ENCODE data around the gene DAAM1.

Gene DAAM1

DNA sequence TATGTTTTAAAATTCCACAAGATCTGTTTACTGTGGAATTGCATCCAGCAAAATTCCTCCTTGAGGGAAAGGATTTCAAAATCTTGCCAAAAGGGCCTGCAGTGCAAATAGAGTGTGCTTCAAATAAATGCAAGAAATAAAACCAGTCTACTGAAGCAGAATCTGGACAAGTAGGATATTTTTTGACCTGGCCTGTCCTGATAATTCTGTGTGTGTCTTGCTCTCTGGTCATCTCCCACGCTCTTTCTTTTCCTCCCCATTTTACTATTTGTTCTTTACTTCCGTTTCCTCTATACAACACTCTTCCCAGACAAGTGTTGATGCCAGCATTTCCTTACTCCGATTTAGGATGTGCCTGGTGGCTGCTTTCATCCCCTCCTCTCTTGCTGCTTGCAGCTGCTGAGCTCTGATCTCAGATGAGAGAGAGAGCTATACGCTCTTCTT lies 160.8 kb downstream of the DAAM1 start:
- no peaks in the 10 kb centered on the region for H3K4me1 ChIP-seq (ENCODE audit: insufficient read depth, low read length)
- H3K4me2 ChIP-seq (ENCODE audit: insufficient read depth, low read length): no peak overlapping the region
- no peaks in the 10 kb centered on the region for H4K20me1 ChIP-seq (ENCODE audit: insufficient read depth, low read length)

DNA sequence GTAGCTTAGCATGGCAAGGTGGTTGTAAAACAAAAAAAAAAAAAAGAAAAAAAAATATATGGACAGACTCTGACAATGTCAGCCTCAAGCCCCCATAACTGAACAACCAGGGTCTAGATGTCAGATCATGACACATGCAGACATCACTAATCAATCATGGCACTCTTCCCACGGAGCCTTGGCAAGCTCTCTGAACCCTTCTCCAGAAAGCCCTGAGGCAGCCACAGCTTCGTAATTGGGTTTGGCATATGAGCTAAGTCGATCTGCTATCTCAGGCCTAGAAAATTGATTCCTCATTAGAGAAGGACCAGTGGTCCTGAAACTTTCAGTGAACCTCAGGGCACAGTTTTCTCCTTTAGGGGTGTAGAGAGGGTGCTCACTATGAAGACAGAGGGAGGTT lies 164.5 kb downstream of the DAAM1 start:
- Histone ChIP-seq H3K4me3 (ENCODE audit: low read depth in 1 of 2, low read length in 2 of 2) (no peak overlapping the region), H2AFZ (ENCODE audit: low read depth, low read length) (no peak overlapping the region), H3K27me3 (ENCODE audit: insufficient read depth, low read length, poor library complexity) (no peaks in the 10 kb centered on the region), H3K9me3 (ENCODE audit: insufficient read depth, low read length, severe bottlenecking) (no peaks in the 10 kb centered on the region), H4K20me1 (ENCODE audit: insufficient read depth, low read length) (no peaks in the 10 kb centered on the region), H3K36me3 (ENCODE audit: insufficient read depth, low read length) (peaks cover 10% of the 10 kb centered on the region; the same call in 1 of the 2 replicates), H3K4me2 (ENCODE audit: insufficient read depth, low read length) (no peak overlapping the region), H3K4me1 (ENCODE audit: insufficient read depth, low read length) (no peaks in the 10 kb centered on the region), H3K9ac (ENCODE audit: low read depth, low read length) (no peak overlapping the region), H3K79me2 (ENCODE audit: insufficient read depth, low read length) (no peaks in the 10 kb centered on the region), H3K27ac (ENCODE audit: low read length) (no peak overlapping the region)
- no peak for DNase-seq
- TF ChIP-seq EZH2 (IDR thresholded peaks at IDR 0.05; ENCODE audit: borderline replicate concordance, low read depth, low read length, severe bottlenecking): no peak
- TF ChIP-seq, protein P1, sequence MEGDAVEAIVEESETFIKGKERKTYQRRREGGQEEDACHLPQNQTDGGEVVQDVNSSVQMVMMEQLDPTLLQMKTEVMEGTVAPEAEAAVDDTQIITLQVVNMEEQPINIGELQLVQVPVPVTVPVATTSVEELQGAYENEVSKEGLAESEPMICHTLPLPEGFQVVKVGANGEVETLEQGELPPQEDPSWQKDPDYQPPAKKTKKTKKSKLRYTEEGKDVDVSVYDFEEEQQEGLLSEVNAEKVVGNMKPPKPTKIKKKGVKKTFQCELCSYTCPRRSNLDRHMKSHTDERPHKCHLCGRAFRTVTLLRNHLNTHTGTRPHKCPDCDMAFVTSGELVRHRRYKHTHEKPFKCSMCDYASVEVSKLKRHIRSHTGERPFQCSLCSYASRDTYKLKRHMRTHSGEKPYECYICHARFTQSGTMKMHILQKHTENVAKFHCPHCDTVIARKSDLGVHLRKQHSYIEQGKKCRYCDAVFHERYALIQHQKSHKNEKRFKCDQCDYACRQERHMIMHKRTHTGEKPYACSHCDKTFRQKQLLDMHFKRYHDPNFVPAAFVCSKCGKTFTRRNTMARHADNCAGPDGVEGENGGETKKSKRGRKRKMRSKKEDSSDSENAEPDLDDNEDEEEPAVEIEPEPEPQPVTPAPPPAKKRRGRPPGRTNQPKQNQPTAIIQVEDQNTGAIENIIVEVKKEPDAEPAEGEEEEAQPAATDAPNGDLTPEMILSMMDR (IDR thresholded peaks at IDR 0.05; ENCODE audit: borderline replicate concordance, extremely low read depth, low read length, poor library complexity, severe bottlenecking): no peak
- ATAC-seq (ENCODE audit: insufficient read depth, low read depth): no peak

More for the DNA sequence above, 160.8 kb downstream of the DAAM1 start:
- H3K27me3 ChIP-seq (ENCODE audit: insufficient read depth, low read length, poor library complexity): no peaks in the 10 kb centered on the region
- H3K9ac ChIP-seq (ENCODE audit: low read depth, low read length): no peak overlapping the region
- no peak for DNase-seq
- H3K4me3 ChIP-seq (ENCODE audit: low read depth in 1 of 2, low read length in 2 of 2): no peak overlapping the region
- no peak overlapping the region for H3K27ac ChIP-seq (ENCODE audit: low read length)
- H2AFZ ChIP-seq (ENCODE audit: low read depth, low read length): no peak overlapping the region
- TF ChIP-seq, protein P1 (IDR thresholded peaks at IDR 0.05; ENCODE audit: borderline replicate concordance, extremely low read depth, low read length, poor library complexity, severe bottlenecking): no peak
- TF ChIP-seq EZH2 (IDR thresholded peaks at IDR 0.05; ENCODE audit: borderline replicate concordance, low read depth, low read length, severe bottlenecking): no peak
- no peak for ATAC-seq (ENCODE audit: insufficient read depth, low read depth)
- H3K36me3 ChIP-seq (ENCODE audit: insufficient read depth, low read length): peaks cover 10% of the 10 kb centered on the region; the same call in 1 of the 2 replicates
- no peaks in the 10 kb centered on the region for H3K9me3 ChIP-seq (ENCODE audit: insufficient read depth, low read length, severe bottlenecking)
- no peaks in the 10 kb centered on the region for H3K79me2 ChIP-seq (ENCODE audit: insufficient read depth, low read length)

DNA sequence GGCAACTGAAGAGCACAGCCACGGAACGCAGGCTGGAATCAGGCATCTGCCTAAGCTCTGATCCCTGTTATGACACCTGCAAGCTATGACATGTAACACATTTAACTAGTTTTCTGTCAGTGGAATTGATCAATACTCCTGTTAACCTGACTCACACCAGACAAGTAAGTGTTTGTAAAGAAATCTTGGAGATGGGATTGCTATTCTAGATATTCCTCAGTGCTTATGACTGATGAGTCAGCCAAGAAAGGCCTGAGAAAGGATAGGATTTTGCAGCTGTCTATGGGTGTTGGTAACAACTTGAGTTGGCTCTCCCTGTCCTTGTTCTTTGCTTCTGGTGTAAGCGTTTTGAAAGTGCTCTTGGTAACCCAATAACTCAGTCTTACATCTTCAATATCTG lies 166.2 kb downstream of the DAAM1 start:
- no peaks in the 10 kb centered on the region for H4K20me1 ChIP-seq (ENCODE audit: insufficient read depth, low read length)
- peaks cover 2% of the 10 kb centered on the region for H3K4me1 ChIP-seq (ENCODE audit: insufficient read depth, low read length)
- no peaks in the 10 kb centered on the region for H3K79me2 ChIP-seq (ENCODE audit: insufficient read depth, low read length)
- ATAC-seq (ENCODE audit: insufficient read depth, low read depth): no peak
- H3K36me3 ChIP-seq (ENCODE audit: insufficient read depth, low read length): 0 out of 2 replicates have a peak, but pooled peaks cover 5% of the 10 kb centered on the region
- H3K9me3 ChIP-seq (ENCODE audit: insufficient read depth, low read length, severe bottlenecking): no peaks in the 10 kb centered on the region
- H3K27ac ChIP-seq (ENCODE audit: low read length): no peak overlapping the region
- H3K4me2 ChIP-seq (ENCODE audit: insufficient read depth, low read length): no peak overlapping the region
- no peak overlapping the region for H3K4me3 ChIP-seq (ENCODE audit: low read depth in 1 of 2, low read length in 2 of 2)
- no peak overlapping the region for H2AFZ ChIP-seq (ENCODE audit: low read depth, low read length)
- no peaks in the 10 kb centered on the region for H3K27me3 ChIP-seq (ENCODE audit: insufficient read depth, low read length, poor library complexity)
- no peak for DNase-seq
- no peak overlapping the region for H3K9ac ChIP-seq (ENCODE audit: low read depth, low read length)
- TF ChIP-seq EZH2 (IDR thresholded peaks at IDR 0.05; ENCODE audit: borderline replicate concordance, low read depth, low read length, severe bottlenecking): no peak

DNA sequence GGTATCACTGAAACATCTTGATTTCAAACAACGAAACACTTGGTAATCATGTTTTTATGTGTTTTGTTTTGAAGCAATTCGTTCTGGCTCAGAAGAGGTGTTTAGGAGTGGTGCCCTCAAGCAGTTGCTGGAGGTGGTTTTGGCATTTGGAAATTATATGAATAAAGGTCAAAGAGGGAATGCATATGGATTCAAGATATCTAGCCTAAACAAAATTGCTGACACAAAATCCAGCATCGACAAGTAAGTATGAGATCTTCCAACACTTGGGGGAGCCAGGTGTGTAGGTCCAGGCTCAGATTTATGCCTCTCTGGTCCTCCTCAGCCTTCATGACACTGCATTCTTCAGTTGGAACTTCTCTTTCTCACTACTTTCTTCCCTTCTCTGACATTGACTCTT lies 166.6 kb downstream of the DAAM1 start:
- ATAC-seq (ENCODE audit: insufficient read depth, low read depth) (no peak), DNase-seq (no peak)
- Histone ChIP-seq H3K36me3 (ENCODE audit: insufficient read depth, low read length) (0 out of 2 replicates have a peak, but pooled peaks cover 5% of the 10 kb centered on the region), H3K9me3 (ENCODE audit: insufficient read depth, low read length, severe bottlenecking) (no peaks in the 10 kb centered on the region), H3K4me3 (ENCODE audit: low read depth in 1 of 2, low read length in 2 of 2) (no peak overlapping the region), H3K27ac (ENCODE audit: low read length) (no peak overlapping the region), H3K4me2 (ENCODE audit: insufficient read depth, low read length) (no peak overlapping the region), H4K20me1 (ENCODE audit: insufficient read depth, low read length) (no peaks in the 10 kb centered on the region), H3K27me3 (ENCODE audit: insufficient read depth, low read length, poor library complexity) (no peaks in the 10 kb centered on the region), H2AFZ (ENCODE audit: low read depth, low read length) (no peak overlapping the region), H3K9ac (ENCODE audit: low read depth, low read length) (no peak overlapping the region), H3K4me1 (ENCODE audit: insufficient read depth, low read length) (peaks cover 5% of the 10 kb centered on the region), H3K79me2 (ENCODE audit: insufficient read depth, low read length) (no peaks in the 10 kb centered on the region)
- TF ChIP-seq EZH2 (IDR thresholded peaks at IDR 0.05; ENCODE audit: borderline replicate concordance, low read depth, low read length, severe bottlenecking): no peak
- TF ChIP-seq, protein P1 (IDR thresholded peaks at IDR 0.05; ENCODE audit: borderline replicate concordance, extremely low read depth, low read length, poor library complexity, severe bottlenecking): no peak
